Retinal pigment epithelial cell (primary cell): ENCODE measurements around the gene GJC2.
"Not testable (repeated sequence)": the region's sequence is repeated elsewhere in the genome, so short reads cannot be mapped to it uniquely, and the experiment has no call there.

Source experiments
- DNase-seq: peaks from one replicate; pipeline ENCODE4 v3.0.0-alpha.2; 2010; ENCODE audit warnings: low read depth
- H3K4me3 ChIP-seq: 2 replicates; pipeline ENCODE4 v1.5.1; 2011; ENCODE audit warnings: mild to moderate bottlenecking, low read length, control low read depth, moderate library complexity
- TF ChIP-seq, protein P1 (sequence below): conservative IDR thresholded peaks from 2 replicates; pipeline ENCODE4 v1.5.1; 2011; ENCODE audit warnings: low read depth, low read length, control low read depth, inconsistent platforms

The GJC2 gene

GRCh38 chr1:228185641-228185965 is 35.9 kb downstream of the GJC2 start:
- TF ChIP-seq, protein P1, sequence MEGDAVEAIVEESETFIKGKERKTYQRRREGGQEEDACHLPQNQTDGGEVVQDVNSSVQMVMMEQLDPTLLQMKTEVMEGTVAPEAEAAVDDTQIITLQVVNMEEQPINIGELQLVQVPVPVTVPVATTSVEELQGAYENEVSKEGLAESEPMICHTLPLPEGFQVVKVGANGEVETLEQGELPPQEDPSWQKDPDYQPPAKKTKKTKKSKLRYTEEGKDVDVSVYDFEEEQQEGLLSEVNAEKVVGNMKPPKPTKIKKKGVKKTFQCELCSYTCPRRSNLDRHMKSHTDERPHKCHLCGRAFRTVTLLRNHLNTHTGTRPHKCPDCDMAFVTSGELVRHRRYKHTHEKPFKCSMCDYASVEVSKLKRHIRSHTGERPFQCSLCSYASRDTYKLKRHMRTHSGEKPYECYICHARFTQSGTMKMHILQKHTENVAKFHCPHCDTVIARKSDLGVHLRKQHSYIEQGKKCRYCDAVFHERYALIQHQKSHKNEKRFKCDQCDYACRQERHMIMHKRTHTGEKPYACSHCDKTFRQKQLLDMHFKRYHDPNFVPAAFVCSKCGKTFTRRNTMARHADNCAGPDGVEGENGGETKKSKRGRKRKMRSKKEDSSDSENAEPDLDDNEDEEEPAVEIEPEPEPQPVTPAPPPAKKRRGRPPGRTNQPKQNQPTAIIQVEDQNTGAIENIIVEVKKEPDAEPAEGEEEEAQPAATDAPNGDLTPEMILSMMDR = no peak
- H3K4me3 ChIP-seq = no peak overlapping the region
- no peak for DNase-seq

GRCh38 chr1:228188249-228188648 is 38.5 kb downstream of the GJC2 start:
- not testable (repeated sequence) for H3K4me3 ChIP-seq, DNase-seq

GRCh38 chr1:228190182-228190581 is 40.5 kb downstream of the GJC2 start:
- H3K4me3 ChIP-seq = no peak overlapping the region
- TF ChIP-seq, protein P1 = no peak
- DNase-seq = no peak

GRCh38 chr1:228190778-228191177 is 41.0 kb downstream of the GJC2 start:
- no peak overlapping the region for H3K4me3 ChIP-seq
- TF ChIP-seq, protein P1 = no peak
- no peak for DNase-seq

DNA sequence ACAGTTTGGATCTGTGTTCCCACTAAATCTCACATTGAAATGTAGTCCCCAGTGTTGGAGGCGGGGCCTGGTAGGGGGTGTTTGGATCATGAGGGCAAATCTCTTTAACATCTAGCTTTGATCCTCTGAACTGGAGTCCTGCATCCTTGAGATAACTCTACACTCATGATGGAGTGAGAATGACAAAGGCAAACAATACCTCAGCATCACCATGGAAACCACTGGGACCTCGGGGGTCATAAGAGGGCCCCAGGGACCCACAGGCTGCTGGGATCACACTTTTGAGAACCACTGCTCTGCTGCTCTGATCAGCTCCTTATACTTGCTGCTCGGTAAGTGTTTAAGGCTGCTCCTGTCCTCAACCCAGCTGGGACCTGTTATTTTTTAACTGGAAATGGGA is 44.7 kb downstream of the GJC2 start:
- no peak overlapping the region for H3K4me3 ChIP-seq
- TF ChIP-seq, protein P1 = no peak
- no peak for DNase-seq

GRCh38 chr1:228194921-228195812 is 45.4 kb downstream of the GJC2 start:
- TF ChIP-seq, protein P1 = no peak
- DNase-seq = no peak
- no peak overlapping the region for H3K4me3 ChIP-seq

- H3K4me3 ChIP-seq = no peak overlapping the region
- TF ChIP-seq, protein P1 = no peak
- DNase-seq = no peak
Measured at GRCh38 chr1:228197555-228198147, 47.9 kb downstream of the GJC2 start.
